Erythroblast (primary cell): Measurements from ENCODE around the gene MED12L.

Experiments
- GATA1 ChIP-seq: IDR thresholded peaks from 2 replicates; pipeline ENCODE4 v1.6.1; 2011; ENCODE audit warnings: low read depth, mild to moderate bottlenecking, control low read depth, low read length, moderate library complexity
- POLR2A ChIP-seq: IDR thresholded peaks from 2 replicates; pipeline ENCODE4 v1.6.1; 2011; ENCODE audit warnings: mild to moderate bottlenecking, low read length

- no peak for TF ChIP-seq POLR2A
- TF ChIP-seq GATA1 = no peak
Measured at GRCh38 chr3:151224268-151224866, 138.9 kb downstream of the MED12L start.
